Common myeloid progenitor, CD34-positive (primary cell): ENCODE data around the gene MYO18A.
"Not testable (repeated sequence)": the region's sequence is repeated elsewhere in the genome, so short reads cannot be mapped to it uniquely, and the experiment has no call there.

Experiments
- CTCF ChIA-PET: fragments of 350-600 bp; sonication (Branson Sonifier 250); formaldehyde crosslinking; loops from one replicate; lab custom pipeline; 2021; ENCODE audit warnings: antibody characterized with exemption; lab: Charles Lee
- POLR2A ChIA-PET: fragments of 350-600 bp; sonication (Branson Sonifier 250); formaldehyde crosslinking; loops from one replicate; lab custom pipeline; 2021; ENCODE audit warnings: antibody characterized with exemption; lab: Charles Lee
- DNase-seq, 3 donors: peaks; one replicate each; pipeline versions ENCODE4 v3.0.0 to v3.0.0-alpha.2; 2013
- H3K27ac ChIP-seq, 2 experiments: 1 replicate in 1 of 2; 2 replicates in 1 of 2; pipeline ENCODE4 v1.7.0; 2013; ENCODE audit warnings: inconsistent platforms in 2 of 2, low read length in 2 of 2, mild to moderate bottlenecking in 2 of 2, low read depth in 1 of 2, moderate library complexity in 1 of 2; ENCODE audit not compliant: severe bottlenecking in 2 of 2, insufficient read depth in 1 of 2, poor library complexity in 1 of 2
- H3K27me3 ChIP-seq, 5 experiments: replicated peaks in 2 of 5; 1 replicate in 3 of 5; 2 replicates in 2 of 5; pipeline versions ENCODE4 v1.6.1 to v1.7.0; 2013; ENCODE audit warnings: low read length in 4 of 5, mild to moderate bottlenecking in 2 of 5, moderate library complexity in 2 of 5, inconsistent platforms in 1 of 5; ENCODE audit not compliant: insufficient read depth in 5 of 5, control insufficient read depth in 4 of 5
- H3K36me3 ChIP-seq, 4 experiments: 1 replicate in 2 of 4; 2 replicates in 2 of 4; pipeline versions ENCODE4 v1.6.1 to v1.7.0; 2013; ENCODE audit warnings: low read length in 3 of 4, control low read depth in 1 of 4, mild to moderate bottlenecking in 1 of 4; ENCODE audit not compliant: control insufficient read depth in 4 of 4, insufficient read depth in 4 of 4
- H3K4me1 ChIP-seq, 4 experiments: 1 replicate in 3 of 4; 2 replicates in 1 of 4; pipeline versions ENCODE4 v1.6.1 to v1.7.1; 2013; ENCODE audit warnings: low read length in 3 of 4, mild to moderate bottlenecking in 3 of 4, control low read depth in 1 of 4, inconsistent platforms in 1 of 4, moderate library complexity in 1 of 4; ENCODE audit not compliant: control insufficient read depth in 4 of 4, insufficient read depth in 4 of 4; ENCODE audit errors: control extremely low read depth in 1 of 4
- H3K4me3 ChIP-seq, 7 experiments: 1 replicate in 4 of 7; 2 replicates in 3 of 7; pipeline versions ENCODE4 v1.5.1 to v1.7.0; 2013; ENCODE audit warnings: mild to moderate bottlenecking in 7 of 7, low read length in 6 of 7, moderate library complexity in 6 of 7, inconsistent platforms in 2 of 7, low read depth in 2 of 7, control low read depth in 1 of 7; ENCODE audit not compliant: insufficient read depth in 4 of 7, control insufficient read depth in 1 of 7; ENCODE audit errors: extremely low read depth in 1 of 7
- H3K9me3 ChIP-seq, 5 experiments: 1 replicate in 4 of 5; 2 replicates in 1 of 5; pipeline versions ENCODE4 v1.6.1 to v1.7.1; 2013; ENCODE audit warnings: low read length in 4 of 5, mild to moderate bottlenecking in 2 of 5, inconsistent platforms in 1 of 5, low read depth in 1 of 5, moderate library complexity in 1 of 5; ENCODE audit not compliant: control insufficient read depth in 4 of 5, insufficient read depth in 2 of 5; ENCODE audit errors: control extremely low read depth in 1 of 5
- WGBS: methylation state at CpG from one replicate; pipeline ENCODE4 v1.1.5; 2013; ENCODE audit not compliant: insufficient coverage; 5-methylcytosine and 5-hydroxymethylcytosine counted together

The MYO18A gene

DNA sequence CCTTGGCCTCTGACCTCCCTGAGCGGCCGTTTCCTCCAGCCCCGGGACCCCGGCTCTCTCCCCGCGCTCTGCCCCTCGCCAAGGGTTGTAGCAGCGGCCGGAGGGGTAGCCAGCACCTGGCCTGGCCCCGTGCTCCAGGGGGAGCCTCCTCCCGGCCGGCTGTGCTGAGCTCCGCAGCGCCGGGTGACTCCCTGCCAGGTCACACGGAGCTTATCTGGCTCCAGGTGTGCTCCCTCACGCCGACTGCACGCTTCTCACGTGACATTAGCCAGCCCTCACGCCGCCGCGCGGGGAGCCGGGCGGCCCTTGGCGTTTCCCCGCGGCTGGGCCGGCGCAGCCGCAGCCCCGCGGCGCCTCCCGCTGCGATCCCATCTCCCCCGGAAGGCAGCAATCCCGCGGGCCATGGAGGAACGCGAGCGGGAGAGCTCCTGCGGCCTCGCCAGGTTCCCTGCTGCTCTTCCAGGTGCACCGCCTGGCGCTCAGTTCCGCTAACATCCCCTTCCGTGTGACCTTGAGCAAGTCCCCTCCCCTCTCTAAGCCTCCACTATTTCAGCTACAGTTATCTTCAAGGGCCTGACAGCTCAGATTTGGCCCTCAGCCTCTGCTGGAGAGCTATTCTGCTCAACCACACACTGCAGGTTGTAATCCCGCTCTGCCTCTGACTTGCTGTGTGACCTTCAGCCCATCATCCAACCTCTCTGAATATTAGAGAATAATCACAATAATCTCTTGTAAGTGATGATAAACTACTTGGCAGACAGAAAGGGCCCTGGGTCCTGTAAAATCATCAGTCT lies 3.4 kb downstream of the MYO18A start:
- peak; percentile 23 to 68 (median 58) for DNase-seq
- POLR2A ChIA-PET, result interaction anchor here (0.6 to 1.4 kb wide), 2 partner anchors 16 to 221 kb away, joined by 3 to 4 read pairs; no protein-coding TSS in a partner anchor

DNA sequence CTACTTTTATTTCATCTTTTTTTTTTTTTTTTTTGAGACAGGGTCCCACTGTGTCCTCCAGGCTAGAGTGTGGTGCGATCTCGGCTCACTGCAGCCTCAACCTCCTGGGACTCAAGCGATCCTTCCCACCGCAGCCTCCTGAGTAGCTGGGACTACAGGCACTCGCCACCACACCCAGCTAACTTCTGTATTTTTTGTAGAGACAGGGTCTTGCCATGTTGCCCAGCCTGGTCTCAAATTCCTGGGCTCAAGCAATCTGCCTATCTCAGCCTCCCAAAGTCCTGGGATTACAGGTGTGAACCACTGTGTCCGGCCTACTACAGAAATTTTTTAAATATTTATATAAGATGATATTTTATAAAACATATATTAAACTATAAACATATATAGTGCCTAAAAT lies 4.8 kb downstream of the MYO18A start:
- DNase-seq, result no peak
- H3K27me3 ChIP-seq, result no peaks in the 10 kb centered on the region
- no peak overlapping the region for H3K4me3 ChIP-seq
- peaks cover 2 to 41% (median 31%) of the 10 kb centered on the region in 4 experiments for H3K4me1 ChIP-seq
- H3K36me3 ChIP-seq, result no peaks in the 10 kb centered on the region
- CTCF ChIA-PET, result interaction anchor here (0.9 to 9.3 kb wide), 2 partner anchors 26 to 32 kb away, joined by 3 to 76 read pairs; no protein-coding TSS in a partner anchor
- POLR2A ChIA-PET, result no interaction called here
- H3K9me3 ChIP-seq, result no peaks in the 10 kb centered on the region
- WGBS, result 96% methylated on average over 5 of the region's 6 CpGs
- no peak overlapping the region for H3K27ac ChIP-seq

More for the DNA sequence above, 3.4 kb downstream of the MYO18A start:
- no peaks in the 10 kb centered on the region for H3K9me3 ChIP-seq
- no peaks in the 10 kb centered on the region for H3K27me3 ChIP-seq
- peaks cover 2 to 55% (median 37%) of the 10 kb centered on the region in 4 experiments for H3K4me1 ChIP-seq
- no peak overlapping the region for H3K27ac ChIP-seq
- no peaks in the 10 kb centered on the region for H3K36me3 ChIP-seq
- CTCF ChIA-PET, result interaction anchor here (0.8 to 9.3 kb wide), 8 partner anchors 12 to 65 kb away, joined by 3 to 76 read pairs (median 4); no protein-coding TSS in a partner anchor
- under 1% methylated on average over 40 of the region's 51 CpGs for WGBS
- peak overlapping the region; percentile 29 to 78 (median 56) for H3K4me3 ChIP-seq

DNA sequence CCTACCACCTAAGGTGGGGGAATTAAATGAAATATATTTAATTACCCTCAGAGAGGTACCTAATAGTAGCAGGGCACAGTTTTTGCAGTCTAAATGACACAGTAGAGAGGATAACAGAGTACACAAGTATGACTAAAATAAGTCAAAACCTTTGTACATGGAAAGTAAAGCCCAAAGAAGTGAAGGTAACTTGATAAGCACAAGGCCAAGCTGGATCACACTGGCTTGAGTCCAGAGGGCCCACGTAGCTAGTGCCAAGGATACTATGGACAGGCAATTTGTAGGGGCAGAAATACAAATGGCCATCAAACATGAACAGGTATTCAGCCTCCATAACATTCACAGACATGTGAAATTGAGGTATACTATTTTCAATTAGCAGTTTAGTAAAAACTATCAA lies 7.6 kb downstream of the MYO18A start:
- Histone ChIP-seq H3K27ac (no peak overlapping the region), H3K4me1 (peaks cover 2 to 18% (median 13%) of the 10 kb centered on the region in 4 experiments), H3K4me3 (no peak overlapping the region), H3K9me3 (no peaks in the 10 kb centered on the region), H3K27me3 (no peaks in the 10 kb centered on the region), H3K36me3 (peaks cover 0 to 2% (median 0%) of the 10 kb centered on the region in 4 experiments)
- DNase-seq, result no peak
- POLR2A ChIA-PET, result no interaction called here
- WGBS, result no CpG with 5 or more reads among the region's 1 CpG
- CTCF ChIA-PET, result interaction anchor here (0.6 to 1.5 kb wide), 4 partner anchors 12 to 263 kb away, joined by 3 to 4 read pairs (median 3); no protein-coding TSS in a partner anchor

DNA sequence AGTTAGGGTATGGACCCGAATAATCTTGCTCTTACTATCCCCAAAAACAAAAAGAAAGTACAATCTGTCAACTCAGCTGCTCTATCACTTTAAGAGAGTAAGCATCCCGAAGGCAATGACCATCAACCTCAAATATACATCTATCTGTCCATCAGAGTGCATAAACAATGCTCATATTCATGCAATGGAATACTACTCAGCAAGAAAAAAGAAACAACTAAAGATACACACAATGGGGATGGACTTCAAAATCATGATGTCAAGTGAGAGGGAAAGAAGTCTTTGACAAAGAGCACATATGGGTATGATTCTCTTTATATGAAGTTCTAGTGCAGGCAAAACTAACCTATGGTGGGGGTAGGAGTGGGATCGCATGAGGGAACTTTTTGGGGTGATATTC lies 9.5 kb downstream of the MYO18A start:
- Histone ChIP-seq H3K36me3 (peaks cover 0 to 2% (median 1%) of the 10 kb centered on the region in 4 experiments), H3K27ac (no peak overlapping the region), H3K9me3 (no peaks in the 10 kb centered on the region), H3K4me1 (peaks cover 0 to 2% (median 0%) of the 10 kb centered on the region in 4 experiments), H3K27me3 (no peaks in the 10 kb centered on the region), H3K4me3 (no peak overlapping the region)
- ChIA-PET POLR2A (no interaction called here), CTCF (interaction anchor here (1.3 to 1.6 kb wide), 2 partner anchors 8 to 48 kb away, joined by 3 read pairs; no protein-coding TSS in a partner anchor)
- DNase-seq, result no peak
- WGBS, result no CpG with 5 or more reads among the region's 3 CpGs

DNA sequence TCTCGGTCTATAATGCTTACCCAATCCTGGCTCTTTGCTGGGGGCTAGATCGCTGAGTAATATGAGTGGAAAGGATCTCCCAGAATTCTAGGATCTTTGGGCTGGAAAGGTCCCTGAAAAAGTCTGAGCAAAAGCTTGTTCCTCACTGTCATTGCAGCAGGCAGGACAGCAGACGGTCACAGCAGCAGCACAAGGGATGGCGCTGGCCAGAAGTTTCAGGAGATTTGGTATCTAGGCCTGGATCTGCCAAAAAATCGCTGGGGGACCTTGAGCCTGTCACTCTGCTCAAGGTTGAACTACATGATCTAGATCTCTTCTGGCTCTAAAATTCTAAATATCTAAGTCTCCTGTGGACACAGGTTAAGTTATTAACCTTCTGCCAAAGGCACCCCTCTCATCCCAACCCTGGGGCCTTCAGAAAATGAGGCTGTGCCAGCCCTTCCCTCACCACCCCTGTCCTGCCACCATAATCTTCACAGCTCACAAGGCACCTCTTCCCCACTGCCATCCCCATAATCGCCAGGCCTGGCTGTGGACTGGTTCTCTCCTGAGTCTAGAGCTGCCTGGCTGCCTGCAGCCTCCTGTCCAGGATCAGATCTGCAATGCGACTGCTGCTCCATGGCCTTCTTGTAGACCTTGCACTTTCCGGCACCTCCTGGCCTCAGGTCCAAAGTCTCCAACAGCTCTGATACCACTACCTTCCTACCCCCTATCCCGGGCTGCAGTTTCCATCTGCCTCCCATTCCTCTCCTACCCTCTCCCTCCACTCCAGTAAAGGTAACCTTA lies 10.2 kb downstream of the MYO18A start:
- H3K36me3 ChIP-seq, result peaks cover 0 to 2% (median 1%) of the 10 kb centered on the region in 4 experiments
- no peak overlapping the region for H3K4me3 ChIP-seq
- no peak for DNase-seq
- no peaks in the 10 kb centered on the region for H3K27me3 ChIP-seq
- POLR2A ChIA-PET, result no interaction called here
- H3K27ac ChIP-seq, result no peak overlapping the region
- H3K4me1 ChIP-seq, result peaks cover 0 to 2% (median 0%) of the 10 kb centered on the region in 4 experiments
- WGBS, result 99% methylated on average over 7 of the region's 9 CpGs
- no peaks in the 10 kb centered on the region for H3K9me3 ChIP-seq
- CTCF ChIA-PET, result interaction anchor here (0.7 to 1.6 kb wide), 4 partner anchors 9 to 49 kb away, joined by 3 to 4 read pairs (median 3); partner anchors contain the start of gene MYO18A

DNA sequence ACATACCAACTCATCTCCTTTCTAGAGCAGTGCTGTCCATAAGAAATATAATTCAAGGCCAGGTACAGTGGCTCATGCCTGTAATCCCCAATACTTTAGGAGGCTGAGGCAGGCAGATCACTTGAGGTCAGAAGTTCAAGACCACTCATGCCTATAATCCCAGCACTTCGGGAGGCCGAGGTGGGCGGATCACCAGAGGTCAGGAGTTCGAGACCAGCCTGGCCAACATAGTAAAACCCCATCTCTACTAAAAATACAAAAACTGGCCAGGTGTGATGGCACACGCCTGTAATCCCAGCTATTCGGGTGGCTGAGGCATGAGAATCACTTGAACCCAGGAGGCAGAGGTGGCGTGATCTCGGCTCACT lies 11.5 kb downstream of the MYO18A start:
- H3K4me1 ChIP-seq, H3K27ac ChIP-seq, DNase-seq, H3K36me3 ChIP-seq, H3K27me3 ChIP-seq, H3K4me3 ChIP-seq, H3K9me3 ChIP-seq, POLR2A ChIA-PET: not testable (repeated sequence)
- WGBS, result 98% methylated on average over 5 of the region's 8 CpGs
- CTCF ChIA-PET, result interaction anchor here (0.9 to 1.1 kb wide), 2 partner anchors 9 to 36 kb away, joined by 3 read pairs; no protein-coding TSS in a partner anchor
